HCT116 (cell line): ENCODE data around the gene HOXA7. TPM values are rescaled to one million over a fixed set of nuclear protein-coding genes. Genes with fewer than 3 reads are reported as not detected.

ENCODE experiments used
- ATAC-seq: fragments of 200-7000 bp; cut with Tn5 transposase; 2 replicates; pipeline ENCODE4 v1.9.1; 2020; ENCODE audit warnings: mild to moderate bottlenecking, moderate library complexity
- BruUV-seq: library from RNA; stranded (reverse); fragments of 400-500 nt; replicated peaks from 2 replicates; lab custom pipeline; 2021; lab: Mats Ljungman, UMichigan
- CTCF ChIA-PET: fragments of 300-600 bp; sonication (Branson Sonifier 250); formaldehyde crosslinking; loops from one replicate; lab custom pipeline; 2021; ENCODE audit warnings: antibody characterized with exemption; lab: Charles Lee
- POLR2A ChIA-PET: fragments of 300-600, 350-600 bp; sonication (Branson Sonifier 250); formaldehyde crosslinking; loops from one replicate; lab custom pipeline; 2021; ENCODE audit warnings: antibody characterized with exemption; lab: Charles Lee
- RAD21 ChIA-PET, 2 experiments: fragments of 300-600 bp; sonication (Branson Sonifier 250); formaldehyde crosslinking; loops; one replicate each; lab custom pipeline; 2023; ENCODE audit warnings: low total read pairs in 2 of 2; ENCODE audit not compliant: uncharacterized antibody in 2 of 2, unreplicated experiment in 2 of 2, low non-redundant PET in 1 of 2; lab: Charles Lee
- DNase-seq: peaks from one replicate; pipeline ENCODE4 v3.0.0-alpha.2; 2010; ENCODE audit warnings: low read depth, low spot score
- H2AFZ ChIP-seq: fragments of 200-600 bp; shearing (Covaris generic), sonication (generic); 2 replicates; pipeline ENCODE4 v1.6.1; 2017; ENCODE audit warnings: low read depth, mixed run types, mixed read lengths, antibody characterized with exemption, low read length; ENCODE audit not compliant: poor library complexity, severe bottlenecking
- H3K27ac ChIP-seq: 2 replicates; pipeline ENCODE4 v1.5.1; 2012; ENCODE audit warnings: low read depth, low read length
- H3K27me3 ChIP-seq: fragments of 200-600 bp; sonication (generic); 2 replicates; pipeline ENCODE4 v1.6.1; 2016; ENCODE audit warnings: mixed run types, low read length, mixed read lengths; ENCODE audit not compliant: insufficient read depth
- H3K36me3 ChIP-seq, 2 experiments: fragments of 200-500 bp in 1 of 2; fragments of 200-600 bp in 1 of 2; sonication (Bioruptor generic) in 1 of 2; sonication (generic) in 1 of 2; 2 replicates each; pipeline versions ENCODE4 v1.5.1 to v1.6.1; 2014 to 2016; ENCODE audit warnings: low read length in 2 of 2, inconsistent platforms in 1 of 2, mixed read lengths in 1 of 2, mixed run types in 1 of 2; ENCODE audit not compliant: insufficient read depth in 2 of 2, control insufficient read depth in 1 of 2
- H3K4me1 ChIP-seq, 2 experiments: fragments of 200-600 bp in 1 of 2; sonication (generic) in 1 of 2; 2 replicates each; pipeline versions ENCODE4 v1.5.1 to v1.6.1; 2012 to 2017; ENCODE audit warnings: low read length in 2 of 2, inconsistent platforms in 1 of 2, mild to moderate bottlenecking in 1 of 2, mixed read lengths in 1 of 2, mixed run types in 1 of 2, moderate library complexity in 1 of 2; ENCODE audit not compliant: insufficient read depth in 2 of 2, control insufficient read depth in 1 of 2
- H3K4me2 ChIP-seq: fragments of 200-600 bp; sonication (generic); 2 replicates; pipeline ENCODE4 v1.6.1; 2017; ENCODE audit warnings: mixed run types, low read length, mixed read lengths
- H3K4me3 ChIP-seq, 2 experiments: fragments of 200-600 bp in 1 of 2; sonication (generic) in 1 of 2; replicated peaks in 1 of 2; 2 replicates each; pipeline ENCODE4 v1.5.1; 2011 to 2016; ENCODE audit warnings: low read length in 2 of 2, control low read depth in 1 of 2, low read depth in 1 of 2, mild to moderate bottlenecking in 1 of 2, mixed read lengths in 1 of 2, mixed run types in 1 of 2
- H3K79me2 ChIP-seq: fragments of 200-600 bp; sonication (generic); 2 replicates; pipeline ENCODE4 v1.6.1; 2017; ENCODE audit warnings: mild to moderate bottlenecking, mixed run types, low read length, moderate library complexity, mixed read lengths; ENCODE audit not compliant: insufficient read depth
- H3K9ac ChIP-seq: fragments of 200-600 bp; sonication (generic); 2 replicates; pipeline ENCODE4 v1.6.1; 2016; ENCODE audit warnings: low read length, mixed read lengths
- H3K9me2 ChIP-seq: fragments of 200-600 bp; sonication (generic), shearing (Covaris generic); 2 replicates; pipeline ENCODE4 v1.6.1; 2017; ENCODE audit warnings: mixed run types, mild to moderate bottlenecking, moderate library complexity; ENCODE audit not compliant: insufficient read depth
- H3K9me3 ChIP-seq, 2 experiments: fragments of 200-500 bp in 1 of 2; fragments of 200-600 bp in 1 of 2; sonication (Bioruptor generic) in 1 of 2; sonication (generic) in 1 of 2; 2 replicates each; pipeline ENCODE4 v1.6.1; 2014 to 2017; ENCODE audit warnings: low read length in 2 of 2, mixed read lengths in 2 of 2, inconsistent platforms in 1 of 2, low read depth in 1 of 2, mild to moderate bottlenecking in 1 of 2, mixed run types in 1 of 2, moderate library complexity in 1 of 2; ENCODE audit not compliant: control insufficient read depth in 1 of 2, insufficient read depth in 1 of 2
- H4K20me1 ChIP-seq: fragments of 200-600 bp; sonication (generic), shearing (Covaris generic); 2 replicates; pipeline ENCODE4 v1.6.1; 2017; ENCODE audit warnings: mixed run types, mild to moderate bottlenecking, moderate library complexity; ENCODE audit not compliant: insufficient read depth
- ATF3 ChIP-seq: IDR thresholded peaks from 2 replicates; pipeline ENCODE4 v1.6.1; 2012
- CBX3 ChIP-seq: IDR thresholded peaks from 2 replicates; pipeline ENCODE4 v1.6.1; 2012; ENCODE audit warnings: low read depth
- CEBPB ChIP-seq: IDR thresholded peaks from 2 replicates; pipeline ENCODE4 v1.6.1; 2012; ENCODE audit warnings: low read depth
- CTCF ChIP-seq, 3 experiments: fragments of 200-600 bp in 1 of 3; sonication (generic) in 1 of 3; IDR thresholded peaks in 2 of 3; conservative IDR thresholded peaks in 1 of 3; 2 replicates each; pipeline ENCODE4 v1.5.1; 2012 to 2017; ENCODE audit warnings: low read depth in 2 of 3, low read length in 2 of 3, antibody characterized with exemption in 1 of 3, borderline replicate concordance in 1 of 3, control low read depth in 1 of 3, mild to moderate bottlenecking in 1 of 3, mixed read lengths in 1 of 3, mixed run types in 1 of 3, moderate library complexity in 1 of 3; ENCODE audit not compliant: insufficient read depth in 1 of 3
- EGR1 ChIP-seq: IDR thresholded peaks from 2 replicates; pipeline ENCODE4 v1.6.1; 2012; ENCODE audit warnings: low read depth
- ELF1 ChIP-seq: IDR thresholded peaks from 2 replicates; pipeline ENCODE4 v1.6.1; 2012; ENCODE audit warnings: low read depth, borderline replicate concordance
- EZH2phosphoT487 ChIP-seq: fragments of 200-600 bp; IDR thresholded peaks from 2 replicates; pipeline ENCODE4 v1.6.1; 2018; ENCODE audit warnings: antibody characterized with exemption, borderline replicate concordance
- FOSL1 ChIP-seq: IDR thresholded peaks from 2 replicates; pipeline ENCODE4 v1.6.1; 2012; ENCODE audit warnings: low read depth
- JUND ChIP-seq: IDR thresholded peaks from 2 replicates; pipeline ENCODE4 v1.6.1; 2012
- MAX ChIP-seq: IDR thresholded peaks from 2 replicates; pipeline ENCODE4 v1.6.1; 2012
- POLR2AphosphoS5 ChIP-seq: IDR thresholded peaks from 2 replicates; pipeline ENCODE4 v1.6.1; 2011; ENCODE audit warnings: mild to moderate bottlenecking, low read depth, low read length, moderate library complexity
- RAD21 ChIP-seq: IDR thresholded peaks from 2 replicates; pipeline ENCODE4 v1.6.1; 2012; ENCODE audit warnings: low read depth, mild to moderate bottlenecking
- REST ChIP-seq: IDR thresholded peaks from 2 replicates; pipeline ENCODE4 v1.6.1; 2012; ENCODE audit warnings: low read depth
- SRF ChIP-seq: IDR thresholded peaks from 2 replicates; pipeline ENCODE4 v1.6.1; 2012; ENCODE audit warnings: low read depth
- TCF7L2 ChIP-seq: IDR thresholded peaks from 2 replicates; pipeline ENCODE4 v1.7.0; 2011; ENCODE audit warnings: borderline replicate concordance, inconsistent platforms; ENCODE audit not compliant: insufficient read depth, insufficient read length; ENCODE audit errors: extremely low read depth
- ZFX ChIP-seq: fragments of 450-650 bp; IDR thresholded peaks from 2 replicates; pipeline ENCODE4 v1.6.1; 2017
- ZNF274 ChIP-seq: fragments of 200-500 bp; sonication (Bioruptor generic); IDR thresholded peaks from 2 replicates; pipeline ENCODE4 v1.6.1; 2014; ENCODE audit warnings: mild to moderate bottlenecking, low read depth, low read length, inconsistent platforms
- intact Hi-C: fragments of 100-400 bp; cut with micrococcal nuclease; formaldehyde crosslinking; loops from 2 replicates; pipeline ENCODE4 v1.10.0; 2022
- total RNA-seq: library from RNA; stranded (reverse); gene quantifications from one replicate; pipeline ENCODE4 v1.2.1, GENCODE V29; 2021; ENCODE audit not compliant: unreplicated experiment

Gene HOXA7
- total RNA-seq, 1 experiment from 2014 or later = 15.0 TPM

- no TSS peak for BruUV-seq
- DNase-seq = no peak
- no peaks in the 10 kb centered on the region for H3K36me3 ChIP-seq
- ChIA-PET RAD21 (no interaction called here), CTCF (no interaction called here), POLR2A (no interaction called here)
- H3K79me2 ChIP-seq = no peaks in the 10 kb centered on the region
- no peak overlapping the region for H2AFZ ChIP-seq
- intact Hi-C loops = no loop called here
- no peak overlapping the region for H3K4me3 ChIP-seq
- no peak for TF ChIP-seq ELF1
- TF ChIP-seq POLR2AphosphoS5 = no peak
- TF ChIP-seq EZH2phosphoT487 = no peak
- no peak for TF ChIP-seq TCF7L2
- no peak for TF ChIP-seq RAD21
- TF ChIP-seq EGR1 = no peak
- no peak for TF ChIP-seq ATF3
- TF ChIP-seq JUND = no peak
- TF ChIP-seq CTCF (IDR thresholded peaks at IDR 0.05 in 2 of 3, conservative IDR thresholded peaks at IDR 0.05 in 1 of 3; ENCODE audit: borderline replicate concordance in 1 of 3, insufficient read depth in 1 of 3, low read depth in 2 of 3, low read length in 2 of 3) = no peak
- no peak for TF ChIP-seq MAX
- no peak for TF ChIP-seq ZFX
- TF ChIP-seq CBX3 = no peak
- TF ChIP-seq ZNF274 = no peak
- TF ChIP-seq FOSL1 = no peak
- TF ChIP-seq REST = no peak
- no peak for TF ChIP-seq CEBPB
- TF ChIP-seq SRF = no peak
- ATAC-seq = no peak
- H3K4me1 ChIP-seq = peaks cover 0 to 24% of the 10 kb centered on the region in 2 experiments; a peak in 3 of 4 replicates
- no peaks in the 10 kb centered on the region for H3K27me3 ChIP-seq
- H3K9me2 ChIP-seq = no peaks in the 10 kb centered on the region
- H3K4me2 ChIP-seq = no peak overlapping the region; the same call in 1 of the 2 replicates
- no peak overlapping the region for H3K27ac ChIP-seq
- H4K20me1 ChIP-seq = no peaks in the 10 kb centered on the region
- H3K9ac ChIP-seq = no peak overlapping the region
- no peaks in the 10 kb centered on the region for H3K9me3 ChIP-seq
These were observed 45.1 kb upstream of the HOXA7 start for GRCh38 chr7:27201580-27202017.
